ENCODE measurements around the gene PLA2G2D.

Gene PLA2G2D

DNA sequence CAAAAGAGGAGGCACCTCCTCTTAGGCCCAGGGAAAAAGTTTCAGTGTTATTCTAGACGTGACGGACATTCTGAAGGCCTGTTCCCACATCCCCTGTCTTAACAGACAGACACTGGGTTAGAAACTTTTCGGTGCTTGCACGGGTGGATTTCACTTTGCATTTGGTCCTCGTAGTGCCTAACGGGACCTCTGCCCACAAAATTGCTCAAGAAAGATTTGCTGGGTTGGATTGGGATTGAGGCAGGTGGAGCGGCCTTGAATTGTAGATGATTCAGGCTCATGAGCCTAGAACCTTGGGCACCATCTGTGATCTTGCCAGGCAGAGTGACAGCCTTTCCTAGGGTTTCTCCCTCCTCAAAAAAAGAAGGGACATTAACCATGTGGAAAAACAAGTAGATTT lies 46.6 kb downstream of the PLA2G2D start:
- TF ChIP-seq, protein P1, sequence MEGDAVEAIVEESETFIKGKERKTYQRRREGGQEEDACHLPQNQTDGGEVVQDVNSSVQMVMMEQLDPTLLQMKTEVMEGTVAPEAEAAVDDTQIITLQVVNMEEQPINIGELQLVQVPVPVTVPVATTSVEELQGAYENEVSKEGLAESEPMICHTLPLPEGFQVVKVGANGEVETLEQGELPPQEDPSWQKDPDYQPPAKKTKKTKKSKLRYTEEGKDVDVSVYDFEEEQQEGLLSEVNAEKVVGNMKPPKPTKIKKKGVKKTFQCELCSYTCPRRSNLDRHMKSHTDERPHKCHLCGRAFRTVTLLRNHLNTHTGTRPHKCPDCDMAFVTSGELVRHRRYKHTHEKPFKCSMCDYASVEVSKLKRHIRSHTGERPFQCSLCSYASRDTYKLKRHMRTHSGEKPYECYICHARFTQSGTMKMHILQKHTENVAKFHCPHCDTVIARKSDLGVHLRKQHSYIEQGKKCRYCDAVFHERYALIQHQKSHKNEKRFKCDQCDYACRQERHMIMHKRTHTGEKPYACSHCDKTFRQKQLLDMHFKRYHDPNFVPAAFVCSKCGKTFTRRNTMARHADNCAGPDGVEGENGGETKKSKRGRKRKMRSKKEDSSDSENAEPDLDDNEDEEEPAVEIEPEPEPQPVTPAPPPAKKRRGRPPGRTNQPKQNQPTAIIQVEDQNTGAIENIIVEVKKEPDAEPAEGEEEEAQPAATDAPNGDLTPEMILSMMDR (IDR thresholded peaks at IDR 0.05; ENCODE audit: insufficient read depth, low read depth, low read length, missing control alignments) = no peak
- no peak overlapping the region for H3K4me3 ChIP-seq (ENCODE audit: low read depth, low read length)
- DNase-seq (ENCODE audit: low read depth) = no peak

GRCh38 chr1:20071416-20071815 lies 47.9 kb downstream of the PLA2G2D start:
- DNase-seq (ENCODE audit: low read depth) = no peak
- TF ChIP-seq, protein P1 (IDR thresholded peaks at IDR 0.05; ENCODE audit: insufficient read depth, low read depth, low read length, missing control alignments) = no peak
- no peak overlapping the region for H3K4me3 ChIP-seq (ENCODE audit: low read depth, low read length)

DNA sequence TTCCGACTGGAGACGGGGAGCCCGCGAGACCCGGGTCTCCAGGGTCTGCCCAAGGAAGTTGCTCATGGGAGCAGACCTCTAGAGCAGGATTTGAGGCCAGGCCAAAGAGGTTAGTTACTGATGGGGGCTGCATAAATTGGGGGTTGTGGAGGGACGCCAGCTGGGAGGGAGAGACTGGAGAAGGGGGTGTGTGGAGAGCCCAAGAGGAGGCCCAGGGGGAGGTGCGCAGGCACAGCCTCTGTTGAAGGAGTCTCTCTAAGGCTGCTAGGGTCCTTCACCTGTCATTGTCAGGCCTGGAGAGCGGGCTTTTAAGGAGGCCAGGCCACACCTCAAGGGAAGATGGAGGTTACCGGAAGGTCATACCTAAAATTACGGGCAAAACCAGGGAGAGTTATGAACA lies 49.0 kb downstream of the PLA2G2D start:
- TF ChIP-seq, protein P1 (IDR thresholded peaks at IDR 0.05; ENCODE audit: insufficient read depth, low read depth, low read length, missing control alignments) = no peak
- no peak overlapping the region for H3K4me3 ChIP-seq (ENCODE audit: low read depth, low read length)
- DNase-seq (ENCODE audit: low read depth) = no peak

- DNase-seq (ENCODE audit: low read depth) = no peak
- TF ChIP-seq, protein P1 (IDR thresholded peaks at IDR 0.05; ENCODE audit: insufficient read depth, low read depth, low read length, missing control alignments) = no peak
Measured at GRCh38 chr1:20069874-20070273, 49.5 kb downstream of the PLA2G2D start, which contains the start of gene PLA2G5. Gene PLA2G5 (plus strand): TSS chr1:20070194. CDS start chr1:20084831, 14,637 bp downstream.

DNA sequence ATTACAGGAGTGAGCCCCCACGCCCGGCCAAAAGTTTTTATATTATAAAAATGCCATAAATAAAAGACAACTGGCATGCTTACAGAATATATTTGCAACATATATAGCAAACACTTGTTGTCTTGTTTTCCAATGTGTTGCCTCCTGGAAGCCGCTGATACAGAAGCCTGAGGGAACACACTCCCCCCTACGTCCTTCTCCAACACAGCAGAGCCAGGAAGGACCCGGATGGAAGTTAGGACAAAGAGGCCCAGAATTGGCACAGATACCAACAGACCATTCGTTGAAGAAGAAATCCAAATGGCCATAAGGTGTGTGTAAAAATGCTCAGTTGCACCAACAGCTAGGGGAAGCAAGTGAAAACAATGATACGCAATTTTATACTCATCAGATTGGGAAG lies 50.6 kb downstream of the PLA2G2D start:
- TF ChIP-seq, protein P1 (IDR thresholded peaks at IDR 0.05; ENCODE audit: insufficient read depth, low read depth, low read length, missing control alignments) = no peak
- H3K4me3 ChIP-seq (ENCODE audit: low read depth, low read length) = no peak overlapping the region
- no peak for DNase-seq (ENCODE audit: low read depth)

More at GRCh38 chr1:20069874-20070273, 49.5 kb downstream of the PLA2G2D start, which contains the start of gene PLA2G5:
- H3K4me3 ChIP-seq (ENCODE audit: low read depth, low read length) = no peak within 1 kb of the TSS

DNA sequence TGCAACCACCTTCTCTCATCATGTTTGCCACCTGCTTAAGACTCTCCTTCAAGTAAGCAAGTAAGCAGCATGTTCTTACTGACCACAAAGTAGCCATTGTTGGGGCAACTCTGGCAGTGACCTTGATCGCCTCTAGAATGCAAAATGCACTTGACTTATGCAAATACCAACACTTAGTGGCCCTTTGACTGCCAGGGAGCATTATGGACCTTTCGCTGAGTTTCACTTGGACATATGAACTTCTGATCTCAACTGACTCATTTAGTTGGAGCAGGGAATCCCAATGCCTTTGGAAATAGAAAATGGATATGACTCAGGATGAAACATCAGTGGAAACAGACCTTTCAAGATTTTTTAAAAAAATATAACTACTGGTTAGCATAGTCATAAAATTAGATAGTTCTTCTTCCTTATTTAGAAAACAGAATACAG lies 55.5 kb downstream of the PLA2G2D start:
- no peak for DNase-seq (ENCODE audit: low read depth)
- TF ChIP-seq, protein P1 (IDR thresholded peaks at IDR 0.05; ENCODE audit: insufficient read depth, low read depth, low read length, missing control alignments) = no peak
- H3K4me3 ChIP-seq (ENCODE audit: low read depth, low read length) = no peak overlapping the region
